Cerebellar nuclear complex (tissue), 1 donor: Measurements from ENCODE around the gene PDE11A.
"Not testable (repeated sequence)": the region's sequence is repeated elsewhere in the genome, so short reads cannot be mapped to it uniquely, and the experiment has no call there.

Experiments
- DNase-seq, 2 experiments: peaks; one replicate each; lab custom pipeline; 2025; lab: John Stamatoyannopoulos, UW

PDE11A gene

DNA sequence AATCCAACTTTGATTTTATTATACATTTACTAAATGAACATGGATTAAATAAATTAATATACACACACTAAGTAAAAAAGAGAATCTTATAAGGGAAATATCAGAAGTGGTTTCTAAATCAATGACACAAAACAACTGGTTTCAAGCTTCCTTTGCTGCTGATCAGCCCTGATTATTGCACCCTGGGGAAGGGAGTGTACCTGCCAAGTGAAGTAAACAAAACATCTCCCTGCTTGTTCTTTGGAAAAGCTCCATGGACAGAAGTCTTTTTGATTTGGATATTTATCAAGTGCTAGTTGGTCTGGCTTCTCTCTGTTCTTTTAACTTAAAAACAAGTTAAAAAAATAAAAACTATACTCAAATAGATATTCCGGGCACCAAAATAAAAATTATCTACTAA is 190.1 kb downstream of the PDE11A start:
- DNase-seq, result no peak

DNA sequence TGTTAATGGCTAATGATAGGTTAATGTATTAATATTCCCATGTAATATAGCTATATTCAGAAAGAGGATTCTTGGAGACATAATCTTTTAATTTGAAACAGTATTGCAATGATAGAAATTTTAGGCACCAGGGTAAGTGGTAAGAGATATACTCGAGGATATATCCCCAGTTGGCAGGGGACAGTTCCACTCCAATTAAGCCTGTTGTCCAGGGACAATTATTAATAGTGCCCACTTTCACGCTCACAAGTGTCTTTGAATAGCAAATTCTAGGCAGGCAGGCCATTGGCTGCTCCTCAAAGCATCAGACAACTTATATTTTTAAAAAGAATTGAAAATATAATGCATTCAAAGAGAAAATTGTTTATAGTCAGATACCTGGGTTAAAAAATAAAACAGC is 190.7 kb downstream of the PDE11A start:
- DNase-seq, result no peak

DNA sequence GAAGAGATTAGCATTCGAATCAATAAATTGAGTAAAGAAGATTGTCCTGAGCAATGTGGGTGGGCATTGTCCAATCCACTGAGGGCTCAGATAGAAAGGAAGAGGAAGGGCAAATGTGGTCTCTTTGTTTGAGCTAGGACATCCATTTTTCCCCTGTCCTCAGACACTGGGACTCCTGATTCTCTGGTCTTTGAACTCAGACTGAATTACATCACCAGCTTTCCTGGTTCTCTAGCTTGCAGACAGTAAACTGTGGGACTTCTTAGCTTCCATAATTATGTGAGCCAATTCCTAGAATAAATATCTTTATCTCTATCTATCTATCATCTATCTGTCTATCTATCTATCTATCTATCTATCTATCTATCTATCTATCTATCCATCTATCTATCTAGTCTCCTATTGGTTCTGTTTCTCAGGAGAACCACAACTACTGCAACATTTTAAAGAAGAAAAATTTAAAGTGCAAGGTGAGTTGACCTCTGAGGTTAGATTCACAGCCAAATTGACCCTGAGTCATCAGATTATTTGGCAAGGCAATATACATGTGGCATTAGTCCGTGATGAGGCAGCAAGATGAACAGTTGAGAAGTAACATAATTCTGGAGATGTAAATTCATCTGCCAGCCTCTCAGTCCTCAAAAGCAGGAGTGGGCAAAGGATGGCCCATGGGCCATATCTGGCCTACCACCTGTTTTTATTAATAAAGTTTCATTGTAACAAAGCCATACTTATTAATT is 191.4 kb downstream of the PDE11A start:
- no peak for DNase-seq

DNA sequence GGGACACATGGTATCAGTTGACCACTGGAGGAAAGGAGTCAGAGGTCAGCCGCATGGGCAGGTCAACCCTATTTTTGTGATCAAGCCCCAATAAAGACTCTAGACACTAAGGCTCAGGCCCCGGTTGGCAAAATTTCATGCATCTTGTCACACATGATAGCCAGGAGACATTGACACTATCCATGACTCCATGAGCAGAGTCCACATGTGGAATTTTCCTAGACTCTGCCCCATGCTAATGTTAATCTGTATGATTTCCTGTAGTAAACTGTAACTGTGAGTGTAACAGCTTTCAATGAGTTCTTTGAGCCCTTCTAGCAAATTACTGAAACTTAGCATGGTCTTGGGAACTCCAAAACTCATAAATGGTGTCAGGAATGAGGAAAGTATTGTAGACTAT is 192.3 kb downstream of the PDE11A start:
- no peak for DNase-seq

DNA sequence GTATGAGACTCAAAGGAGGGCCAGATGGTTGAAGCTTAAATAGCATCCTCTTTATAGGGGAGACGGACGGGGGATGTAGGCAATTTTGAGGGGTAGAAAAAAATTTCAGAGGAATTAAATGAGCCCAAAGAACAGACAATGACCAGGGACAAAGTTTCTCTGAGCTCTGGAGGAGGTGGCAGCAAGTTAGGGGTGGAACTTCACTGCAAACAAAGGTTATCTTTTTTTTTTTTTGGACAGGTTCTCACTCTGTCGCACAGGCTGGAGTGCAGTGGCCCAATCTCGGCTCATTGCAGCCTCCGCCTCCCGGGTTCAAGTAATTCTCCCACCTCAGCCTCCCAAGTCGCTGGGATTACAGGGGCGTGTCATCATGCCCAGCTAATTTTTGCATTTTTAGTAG is 195.6 kb downstream of the PDE11A start:
- no peak for DNase-seq

DNA sequence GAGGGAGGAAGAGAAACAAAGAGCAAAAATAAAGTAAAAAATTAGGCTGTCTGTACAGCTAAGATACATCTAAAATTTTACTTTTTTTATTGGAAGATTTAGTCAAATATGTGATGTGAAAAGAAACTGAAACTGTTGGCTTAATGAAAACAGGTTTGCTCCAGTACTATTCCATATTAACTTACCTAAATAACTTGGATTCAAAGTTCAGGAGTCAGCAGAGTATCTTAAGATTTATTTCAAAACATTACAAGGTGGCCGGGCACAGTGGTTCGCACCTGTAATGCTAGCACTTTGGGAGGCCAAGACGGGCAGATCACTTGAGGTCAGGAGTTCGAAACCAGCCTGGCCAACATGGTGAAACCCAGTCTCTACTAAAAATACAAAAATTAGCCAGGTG is 197.9 kb downstream of the PDE11A start:
- DNase-seq, result no peak

DNA sequence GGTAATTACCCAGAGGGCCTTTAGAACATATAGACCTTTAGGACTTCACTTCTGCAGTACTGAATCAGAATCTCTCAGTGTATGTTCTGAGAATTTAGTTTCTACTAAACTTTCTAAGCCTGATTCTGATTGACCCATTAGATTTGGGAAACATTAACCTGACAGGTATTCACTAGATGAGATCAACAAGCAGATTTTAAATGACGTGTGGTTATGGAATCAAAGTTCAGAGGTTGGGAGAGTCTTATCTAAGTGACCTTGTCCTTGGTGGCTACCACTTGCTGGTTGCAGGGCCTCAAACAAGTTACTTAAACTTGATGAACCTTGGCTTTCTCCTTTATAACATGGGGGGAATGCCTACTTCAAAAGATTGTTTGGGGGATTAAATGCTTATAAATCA is 198.7 kb downstream of the PDE11A start:
- no peak for DNase-seq

DNA sequence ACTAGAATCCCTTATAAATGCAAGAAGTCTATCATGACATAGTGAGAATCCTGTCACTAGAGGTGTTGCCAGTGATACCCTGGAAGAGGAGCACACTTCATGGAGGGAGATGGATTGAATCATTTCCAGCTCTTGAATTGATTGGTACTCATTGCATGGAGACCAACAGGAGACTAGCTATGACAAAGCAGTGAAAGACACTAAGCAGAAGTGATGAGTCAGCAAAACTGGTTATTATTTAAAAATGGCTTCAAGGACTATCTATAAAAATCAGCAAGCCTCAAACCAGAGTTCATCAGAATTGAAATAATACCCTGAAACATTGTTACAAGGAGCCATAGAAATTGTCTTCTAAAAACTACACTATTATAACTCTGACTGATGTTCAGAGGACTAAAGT is 200.3 kb downstream of the PDE11A start:
- DNase-seq, result no peak

DNA sequence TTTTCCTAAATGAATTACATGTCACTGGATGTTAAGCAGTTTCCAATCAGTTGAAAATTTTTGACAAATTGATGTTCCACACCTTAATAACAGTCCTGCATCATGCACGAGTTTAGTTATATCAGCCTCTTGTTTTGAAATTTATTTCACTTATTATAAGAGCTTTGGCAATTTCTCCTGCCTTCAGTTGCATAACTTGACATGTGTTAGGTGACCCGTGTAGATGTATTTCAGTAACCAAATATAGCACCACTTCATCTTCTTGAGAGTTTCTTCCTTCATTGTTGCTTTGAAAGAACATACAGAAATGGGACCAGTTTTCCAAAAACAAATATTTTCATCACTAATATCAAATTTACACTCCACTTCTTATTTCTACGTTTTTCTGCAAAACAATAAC is 202.7 kb downstream of the PDE11A start:
- no peak for DNase-seq

DNA sequence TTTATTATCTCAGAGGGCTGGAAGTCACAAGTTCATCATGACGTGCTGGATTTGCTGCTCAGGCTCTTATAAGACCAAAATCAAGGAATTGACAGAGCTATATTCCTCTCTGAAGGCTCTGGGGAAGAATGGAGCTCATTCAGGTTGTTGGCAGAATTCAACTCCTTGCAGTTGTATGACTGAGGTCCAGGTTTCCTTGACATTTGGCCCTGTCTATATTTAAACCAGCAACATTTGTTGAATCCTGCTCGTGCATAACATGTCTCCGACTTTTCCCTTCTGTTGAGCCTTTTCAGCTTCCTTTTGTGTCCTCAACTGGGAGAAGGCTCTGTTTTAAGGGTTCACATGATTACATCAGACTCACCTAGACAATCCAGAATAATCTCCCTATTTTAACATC is 203.4 kb downstream of the PDE11A start:
- no peak for DNase-seq

DNA sequence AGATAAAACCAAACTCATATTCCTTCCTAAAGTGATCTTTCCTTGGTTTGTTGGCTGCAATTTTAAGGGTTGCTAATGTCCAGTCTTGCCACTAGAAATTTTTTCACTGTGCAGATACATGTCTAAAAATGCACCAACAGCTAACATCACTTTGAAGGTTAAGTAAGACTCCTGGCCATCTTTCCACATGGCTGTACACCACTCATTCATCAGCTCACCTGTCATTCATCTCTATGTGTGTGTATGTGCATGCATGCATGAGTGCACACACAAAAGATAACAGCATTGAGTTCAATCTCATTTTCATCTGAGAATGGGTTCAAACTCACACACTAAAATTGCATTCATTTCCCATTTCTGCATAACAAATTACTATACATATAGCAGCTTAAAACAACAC is 203.8 kb downstream of the PDE11A start:
- no peak for DNase-seq

DNA sequence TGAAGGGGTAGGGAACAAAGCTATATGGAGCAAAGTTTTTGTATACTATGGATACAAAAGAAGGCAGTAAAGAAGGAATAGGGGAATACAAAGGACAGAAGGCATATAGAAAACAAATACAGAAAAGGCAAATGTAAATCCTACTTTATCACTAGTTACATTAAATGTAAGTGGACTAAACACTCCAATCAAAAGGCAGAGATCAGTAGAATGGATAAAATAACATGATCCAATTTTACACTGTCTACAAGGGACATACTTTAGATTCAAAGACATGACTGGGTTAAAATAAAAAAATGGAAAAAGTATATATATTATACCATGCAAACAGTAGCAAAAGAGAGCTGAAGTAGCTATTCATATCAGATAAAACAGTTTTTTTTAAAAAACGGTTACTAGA is 215.0 kb downstream of the PDE11A start:
- no peak for DNase-seq

DNA sequence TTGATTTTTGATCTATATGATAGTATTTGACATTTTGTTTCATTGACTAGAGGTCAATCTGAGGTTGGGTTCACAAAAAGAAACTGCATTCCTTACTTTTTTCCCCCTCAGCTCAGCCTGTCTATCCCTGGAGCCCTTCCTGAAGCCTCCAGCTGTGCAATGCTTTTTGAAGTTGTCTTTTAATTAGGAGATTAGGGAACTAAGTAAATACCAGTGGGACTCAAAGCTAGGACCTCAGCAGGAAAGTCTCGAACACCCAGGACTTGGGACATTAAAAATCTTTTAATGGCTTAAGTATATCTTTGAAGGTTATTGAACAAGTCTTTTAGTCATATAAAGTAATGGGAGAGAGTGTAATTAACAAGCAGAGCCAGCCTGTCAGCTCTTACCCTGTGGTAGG is 220.2 kb downstream of the PDE11A start:
- DNase-seq, result no peak

DNA sequence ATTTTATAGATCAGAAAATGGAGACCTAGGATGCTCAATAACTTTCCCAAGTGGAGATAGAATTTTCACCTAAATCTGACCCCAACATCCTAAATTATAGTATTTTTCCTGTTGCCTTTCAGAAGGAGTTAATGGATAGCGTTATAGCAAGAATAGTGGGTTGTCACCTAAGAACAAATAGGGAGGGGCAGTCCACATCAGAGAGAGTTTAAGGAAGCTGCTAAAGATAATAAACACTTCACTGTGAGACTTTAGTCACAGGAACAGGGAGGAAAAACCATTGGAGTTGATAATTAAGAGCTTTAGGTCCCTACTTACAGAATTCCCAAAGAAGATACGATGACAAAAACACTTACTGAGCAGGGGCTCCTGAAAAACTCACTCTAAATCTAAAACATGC is 229.4 kb downstream of the PDE11A start:
- DNase-seq, result no peak

DNA sequence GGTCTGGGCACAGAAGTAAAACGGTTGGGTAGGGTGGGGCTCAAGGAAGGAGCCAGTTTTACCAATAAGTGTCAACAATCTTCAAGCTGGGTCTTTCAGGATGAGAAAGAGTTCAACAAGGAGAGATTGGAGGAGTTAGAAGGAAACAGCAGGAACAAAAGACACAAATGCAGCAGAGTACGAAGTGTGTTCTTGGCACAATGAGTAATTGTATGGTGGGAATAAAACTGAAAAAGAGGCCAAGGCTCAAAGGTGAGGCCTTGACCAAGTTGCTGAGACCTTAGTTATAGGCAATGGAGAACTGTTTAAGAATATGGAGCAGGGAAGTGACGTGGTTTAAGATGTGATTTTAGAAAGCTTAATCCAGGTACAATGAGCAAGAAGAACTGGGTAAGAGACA is 230.3 kb downstream of the PDE11A start:
- no peak for DNase-seq

DNA sequence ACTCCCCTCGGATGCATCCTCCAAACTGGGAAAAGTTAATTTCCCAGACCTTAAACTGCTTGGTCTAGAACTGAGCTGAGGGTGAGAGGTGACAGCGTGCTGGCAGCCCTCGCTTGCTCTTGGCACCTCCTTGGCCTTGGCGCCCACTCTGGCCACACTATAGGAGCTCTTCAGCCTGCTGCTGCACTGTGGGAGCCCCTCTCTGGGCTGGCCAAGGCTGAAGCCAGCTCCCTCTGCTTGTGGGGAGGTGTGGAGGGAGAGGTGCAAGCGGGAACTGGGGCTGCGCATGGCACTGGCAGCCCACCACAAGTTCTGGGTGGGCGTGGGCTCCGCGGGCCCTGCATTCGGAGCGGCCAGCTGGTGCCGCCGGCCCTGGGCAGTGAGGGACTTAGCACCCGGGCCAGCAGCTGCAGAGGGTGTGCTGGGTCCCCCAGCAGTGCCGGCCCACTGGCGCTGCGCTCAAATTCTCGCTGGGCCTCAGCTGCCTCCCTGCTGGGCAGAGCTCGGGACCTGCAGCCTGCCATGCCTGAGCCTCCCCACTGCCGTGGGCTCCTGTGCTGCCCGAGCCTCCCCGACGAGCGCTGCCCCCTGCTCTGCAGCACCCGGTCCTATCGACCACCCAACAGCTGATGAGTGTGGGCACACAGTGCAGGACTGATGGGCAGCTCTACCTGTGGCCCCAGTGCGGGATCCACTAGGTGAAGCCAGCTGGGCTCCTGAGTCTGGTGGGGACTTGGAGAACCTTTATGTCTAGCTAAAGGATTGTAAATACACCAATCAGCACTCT is 237.0 kb downstream of the PDE11A start:
- DNase-seq, result not testable (repeated sequence)

DNA sequence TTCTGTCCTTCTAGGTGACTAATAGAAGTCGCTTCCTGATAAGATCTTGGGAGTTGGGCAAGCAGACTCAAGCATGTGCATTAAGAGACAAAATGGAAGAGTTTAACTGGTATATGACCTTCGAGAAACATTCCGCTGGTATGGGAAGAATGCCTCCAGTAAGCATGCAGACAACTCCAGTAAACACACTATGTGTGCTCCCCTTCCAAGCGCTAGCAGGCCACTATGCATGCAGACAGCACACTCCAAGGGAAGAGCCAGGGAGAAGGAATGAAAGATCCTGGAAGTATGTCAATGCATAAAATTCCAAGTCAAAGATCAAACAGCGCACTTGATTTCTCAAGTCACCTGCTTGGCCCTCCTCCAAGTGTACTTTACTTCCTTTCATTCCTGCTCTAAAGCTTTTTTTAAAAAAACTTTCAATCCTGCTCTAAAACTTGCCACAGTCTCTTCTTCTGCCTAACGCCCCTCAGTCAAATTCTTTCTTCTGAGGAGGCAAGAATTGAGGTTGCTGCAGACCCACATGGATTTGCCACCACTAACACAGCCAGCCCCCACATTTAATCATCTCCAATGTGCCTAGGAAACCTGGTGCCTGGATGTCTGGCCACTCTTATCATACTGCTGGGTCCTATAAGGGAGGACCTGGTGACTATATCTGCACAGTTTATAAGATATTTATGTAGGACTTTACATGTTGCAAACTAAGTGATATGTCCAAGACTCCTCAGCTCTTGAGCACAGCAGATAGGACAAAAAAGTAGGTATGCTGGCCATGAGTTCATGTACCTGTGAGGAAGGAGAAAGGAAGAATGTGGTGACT is 239.8 kb downstream of the PDE11A start:
- no peak for DNase-seq

DNA sequence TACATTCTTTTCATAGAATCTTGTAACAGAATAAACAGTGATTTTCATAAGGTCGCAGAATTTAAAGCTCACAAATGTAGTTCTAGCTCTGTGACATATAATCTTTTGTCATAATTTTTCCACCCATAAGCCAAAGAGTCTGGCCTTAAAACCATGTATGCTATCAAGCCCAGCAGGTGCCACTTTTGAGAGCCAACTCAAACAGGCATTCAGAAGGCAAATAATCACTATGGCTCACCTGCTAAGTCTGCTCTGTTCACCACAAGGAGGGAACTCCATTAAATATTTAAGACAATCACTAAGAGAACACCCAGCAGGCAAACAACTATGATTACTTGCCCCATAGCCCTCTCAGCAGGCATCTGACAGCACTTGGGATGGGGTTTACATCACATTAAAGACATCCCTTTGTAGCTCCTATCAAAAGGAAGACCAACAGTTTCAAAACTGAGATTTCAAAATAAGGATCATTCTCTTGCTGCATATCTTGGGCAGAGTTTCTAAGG is 241.6 kb downstream of the PDE11A start:
- no peak for DNase-seq

DNA sequence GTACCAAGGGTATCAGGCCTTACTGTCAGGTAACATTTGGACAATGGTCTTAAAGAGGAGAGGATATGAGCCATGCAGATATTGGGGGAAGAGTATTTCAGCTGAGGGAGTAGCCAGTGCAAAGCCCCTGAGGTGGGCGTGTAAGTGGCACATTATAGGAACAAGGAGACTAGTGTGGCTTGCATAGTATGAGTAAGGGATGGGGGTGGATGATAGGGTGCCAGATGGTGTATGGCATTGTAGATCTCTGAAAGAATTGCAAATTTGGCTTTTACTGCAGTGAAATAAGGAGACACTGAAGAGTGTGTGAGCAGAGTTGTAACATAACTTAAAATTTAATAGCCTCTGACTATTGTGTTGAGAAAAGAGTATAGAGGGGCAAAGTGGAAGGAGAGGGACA is 244.0 kb downstream of the PDE11A start:
- DNase-seq, result no peak

DNA sequence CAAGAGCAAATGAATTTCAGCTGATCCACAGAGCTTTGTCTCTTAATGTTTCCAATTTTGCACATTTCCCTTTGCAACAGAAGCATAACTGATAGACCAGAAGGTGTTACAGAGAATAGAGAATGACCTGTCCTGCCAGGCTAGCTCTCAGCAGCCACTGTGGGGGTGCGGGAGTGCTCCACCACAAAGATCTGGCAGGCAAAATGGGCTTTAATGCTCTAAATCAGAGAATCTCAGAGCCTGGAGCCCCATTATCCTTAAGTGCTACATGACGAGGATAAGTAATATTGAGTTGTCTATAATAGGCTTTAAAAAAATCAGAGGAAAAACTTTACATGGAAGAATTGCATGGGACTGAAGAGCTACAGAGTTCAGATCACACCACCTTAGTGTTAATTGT is 245.7 kb downstream of the PDE11A start:
- DNase-seq, result no peak

DNA sequence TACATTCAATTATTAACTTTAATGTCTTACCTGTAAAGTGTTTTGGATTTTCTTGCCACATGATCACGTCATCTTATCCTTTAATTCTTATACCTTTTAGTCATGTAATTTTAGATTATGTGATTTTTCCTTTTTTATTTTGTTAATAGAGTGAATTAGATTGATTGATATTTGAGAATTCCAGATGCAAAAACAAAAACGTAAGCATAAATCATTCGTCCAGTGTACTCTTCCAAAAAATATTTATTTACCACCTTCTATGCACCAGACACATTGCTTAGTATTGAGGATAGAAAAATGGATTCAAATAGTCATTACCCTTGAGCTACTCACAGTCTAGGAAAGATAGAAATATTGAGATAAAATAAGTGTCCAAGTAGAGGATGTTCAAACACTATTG is 249.6 kb downstream of the PDE11A start:
- no peak for DNase-seq

DNA sequence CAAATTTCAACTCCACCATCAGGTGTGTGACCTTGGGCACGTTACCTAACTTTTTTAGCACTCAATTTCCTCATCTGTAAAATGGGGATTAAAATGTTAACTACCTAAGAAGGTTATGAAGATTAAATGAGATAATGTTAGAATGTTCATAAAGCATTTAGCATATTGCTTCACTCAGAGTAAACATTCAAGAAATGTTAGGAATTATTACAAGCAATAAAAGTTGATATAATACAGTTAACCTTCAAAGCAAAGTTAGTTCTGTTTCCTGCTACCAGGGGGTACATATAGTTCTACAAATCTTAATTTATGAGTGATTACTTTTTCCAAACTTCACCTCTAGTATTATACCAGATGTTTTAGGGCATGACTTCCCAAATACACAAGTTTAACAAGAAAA is 254.2 kb downstream of the PDE11A start:
- no peak for DNase-seq

DNA sequence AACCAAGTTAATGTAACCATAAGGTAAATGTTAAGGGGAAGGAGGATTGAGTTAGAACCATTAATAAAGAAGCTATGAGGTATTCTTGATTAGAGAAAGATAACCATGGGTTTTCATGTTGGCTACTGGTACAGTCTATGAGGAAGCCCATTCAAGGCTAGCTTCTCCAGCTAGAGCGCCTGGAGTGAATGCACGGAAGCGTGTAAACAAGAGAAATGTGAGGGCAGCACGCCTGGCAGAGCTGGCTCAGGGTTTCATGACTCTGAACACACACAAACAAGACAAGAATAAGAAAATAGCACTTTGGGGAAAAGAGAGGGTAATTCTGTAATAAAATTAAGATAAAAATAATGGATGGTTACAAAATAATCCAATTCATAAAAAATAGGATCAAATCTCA is 255.3 kb downstream of the PDE11A start:
- DNase-seq, result no peak
